CD8-positive, alpha-beta memory T cell (primary cell): Measurements from ENCODE around the gene TNFSF11. TPM values are rescaled to one million over a fixed set of nuclear protein-coding genes. Genes with fewer than 3 reads are reported as not detected.
A peak's percentile ranks its signal among the peaks of the same experiment; 100 is the strongest.

Source experiments
- CTCF ChIA-PET: fragments of 350-600 bp; sonication (Branson Sonifier 250); formaldehyde crosslinking; loops from one replicate; lab custom pipeline; 2021; ENCODE audit warnings: antibody characterized with exemption; lab: Charles Lee
- POLR2A ChIA-PET: fragments of 350-600 bp; sonication (Branson Sonifier 250); formaldehyde crosslinking; loops from one replicate; lab custom pipeline; 2021; ENCODE audit warnings: antibody characterized with exemption; lab: Charles Lee
- DNase-seq, 5 donors: peaks; one replicate each; pipeline versions ENCODE4 v3.0.0 to v3.0.0-alpha.2; 2020 to 2022; ENCODE audit warnings: mixed read lengths in 1 of 5
- H3K27ac ChIP-seq: one replicate; pipeline ENCODE4 v1.7.0; 2013; ENCODE audit warnings: low read depth, mild to moderate bottlenecking, low read length, moderate library complexity
- H3K27me3 ChIP-seq: 2 replicates; pipeline ENCODE4 v1.7.0; 2013; ENCODE audit warnings: low read length, mild to moderate bottlenecking; ENCODE audit not compliant: insufficient read depth, poor library complexity, severe bottlenecking
- H3K36me3 ChIP-seq: 2 replicates; pipeline ENCODE4 v1.7.0; 2013; ENCODE audit warnings: mild to moderate bottlenecking, low read length, moderate library complexity; ENCODE audit not compliant: insufficient read depth
- H3K4me1 ChIP-seq: 2 replicates; pipeline ENCODE4 v1.7.0; 2013; ENCODE audit warnings: mild to moderate bottlenecking, low read length, moderate library complexity; ENCODE audit not compliant: insufficient read depth
- H3K4me3 ChIP-seq: 2 replicates; pipeline ENCODE4 v1.7.0; 2013; ENCODE audit warnings: mild to moderate bottlenecking, low read length
- H3K9me3 ChIP-seq: 2 replicates; pipeline ENCODE4 v1.7.0; 2013; ENCODE audit warnings: mild to moderate bottlenecking, low read length
- H3K27ac Mint-ChIP-seq, 8 donors: one replicate each; pipeline ENCODE4 v1.8.0; 2020 to 2021; ENCODE audit warnings: mixed read lengths in 8 of 8, mild to moderate bottlenecking in 6 of 8, inconsistent platforms in 3 of 8, moderate library complexity in 3 of 8
- H3K27me3 Mint-ChIP-seq, 2 donors: one replicate each; pipeline ENCODE4 v1.8.0; 2020 to 2021; ENCODE audit warnings: mixed read lengths in 2 of 2, mild to moderate bottlenecking in 1 of 2, moderate library complexity in 1 of 2
- H3K36me3 Mint-ChIP-seq, 3 donors: one replicate each; pipeline ENCODE4 v1.8.0; 2020 to 2021; ENCODE audit warnings: mixed read lengths in 3 of 3, inconsistent platforms in 1 of 3, mild to moderate bottlenecking in 1 of 3
- H3K4me1 Mint-ChIP-seq, 3 donors: one replicate each; pipeline ENCODE4 v1.8.0; 2020 to 2021; ENCODE audit warnings: mixed read lengths in 3 of 3, inconsistent platforms in 1 of 3, mild to moderate bottlenecking in 1 of 3
- H3K4me3 Mint-ChIP-seq, 7 donors: one replicate each; pipeline ENCODE4 v1.8.0; 2020 to 2021; ENCODE audit warnings: mixed read lengths in 7 of 7, mild to moderate bottlenecking in 6 of 7, moderate library complexity in 4 of 7, inconsistent platforms in 2 of 7
- H3K9me3 Mint-ChIP-seq, 5 donors: one replicate each; pipeline ENCODE4 v1.8.0; 2020 to 2022; ENCODE audit warnings: mixed read lengths in 5 of 5, mild to moderate bottlenecking in 3 of 5, moderate library complexity in 2 of 5, inconsistent platforms in 1 of 5
- polyA plus RNA-seq: library from polyadenylated mRNA; unstranded; fragments of 300-500 nt; fragmentation: Illumina TruSeq; gene quantifications from one replicate; pipeline ENCODE4 v1.2.3, GENCODE V29; 2021
- total RNA-seq, 2 experiments: library from RNA; stranded (reverse); gene quantifications; one replicate each; pipeline ENCODE4 v1.2.3, GENCODE V29; 2021

Gene TNFSF11
- total and polyA plus RNA-seq, 3 experiments from 2014 or later: 0.29 to 6.4 (median 6.2) TPM

GRCh38 chr13:42591602-42592001 lies 17.6 kb downstream of the TNFSF11 start:
- H3K9me3 ChIP-seq: no peaks in the 10 kb centered on the region
- H3K4me1 ChIP-seq: no peaks in the 10 kb centered on the region
- Mint-ChIP-seq H3K36me3 (no peaks in the 10 kb centered on the region), H3K9me3 (no peaks in the 10 kb centered on the region), H3K4me1 (no peaks in the 10 kb centered on the region), H3K4me3 (no peak overlapping the region), H3K27me3 (peaks cover 2 to 23% of the 10 kb centered on the region in 2 donors), H3K27ac (no peak overlapping the region)
- CTCF ChIA-PET: no interaction called here
- H3K36me3 ChIP-seq: no peaks in the 10 kb centered on the region
- DNase-seq: no peak
- POLR2A ChIA-PET: no interaction called here
- no peak overlapping the region for H3K4me3 ChIP-seq
- no peaks in the 10 kb centered on the region for H3K27me3 ChIP-seq
- no peak overlapping the region for H3K27ac ChIP-seq

GRCh38 chr13:42592915-42593900 lies 19.3 kb downstream of the TNFSF11 start:
- Mint-ChIP-seq H3K4me3 (no peak overlapping the region), H3K36me3 (no peaks in the 10 kb centered on the region), H3K27me3 (peaks cover 2 to 26% of the 10 kb centered on the region in 2 donors), H3K27ac (no peak overlapping the region), H3K9me3 (no peaks in the 10 kb centered on the region), H3K4me1 (no peaks in the 10 kb centered on the region)
- H3K4me1 ChIP-seq: no peaks in the 10 kb centered on the region
- POLR2A ChIA-PET: no interaction called here
- no peaks in the 10 kb centered on the region for H3K36me3 ChIP-seq
- H3K4me3 ChIP-seq: no peak overlapping the region
- no peak for DNase-seq
- CTCF ChIA-PET: interaction anchor here (1.0 to 1.3 kb wide), 2 partner anchors 18 to 1212 kb away, joined by 3 to 5 read pairs; no protein-coding TSS in a partner anchor
- no peaks in the 10 kb centered on the region for H3K9me3 ChIP-seq
- H3K27ac ChIP-seq: no peak overlapping the region
- no peaks in the 10 kb centered on the region for H3K27me3 ChIP-seq

DNA sequence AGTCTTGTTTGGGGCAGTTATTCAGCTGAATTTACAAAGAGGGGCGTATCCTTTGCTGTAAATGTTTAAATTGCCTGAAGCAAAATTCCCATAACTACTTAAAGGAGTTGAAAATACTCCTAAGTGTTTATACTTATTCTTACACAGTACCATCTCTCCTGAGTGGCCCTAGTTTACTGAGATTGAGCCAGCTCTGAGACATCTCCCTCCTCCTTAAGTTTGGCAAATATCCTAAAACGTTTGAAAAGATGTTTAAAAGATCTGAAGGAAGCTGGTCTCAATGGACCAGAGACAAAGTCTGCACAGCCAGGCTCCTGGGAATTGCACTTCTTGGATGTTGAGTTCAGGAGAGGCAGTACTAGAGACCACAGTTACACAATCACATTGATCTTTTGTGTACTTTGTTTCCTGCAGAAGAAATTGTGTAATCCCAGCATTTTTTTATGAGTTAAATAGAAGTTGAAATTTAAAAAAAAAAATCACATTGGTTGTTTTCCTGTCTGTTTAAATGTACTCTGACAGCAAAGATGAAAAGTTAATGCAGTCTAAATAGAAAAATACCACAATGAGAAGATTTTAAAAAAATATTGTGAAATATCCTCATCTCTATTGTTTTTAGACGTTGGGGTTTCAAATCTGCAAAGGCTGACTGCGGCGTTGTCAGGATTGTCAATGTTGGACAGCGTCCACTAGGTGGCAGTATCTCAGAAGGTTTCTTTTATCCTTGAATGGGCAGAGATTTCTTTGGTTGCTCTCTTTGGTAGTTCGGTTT lies 20.7 kb downstream of the TNFSF11 start:
- H3K36me3 Mint-ChIP-seq: no peaks in the 10 kb centered on the region
- no peak overlapping the region for H3K27ac ChIP-seq
- H3K4me1 Mint-ChIP-seq: no peaks in the 10 kb centered on the region
- no peaks in the 10 kb centered on the region for H3K9me3 ChIP-seq
- H3K4me1 ChIP-seq: no peaks in the 10 kb centered on the region
- H3K36me3 ChIP-seq: no peaks in the 10 kb centered on the region
- CTCF ChIA-PET: interaction anchor here (0.9 to 1.8 kb wide), 5 partner anchors 8 to 17 kb away, joined by 3 to 4 read pairs (median 3); no protein-coding TSS in a partner anchor
- H3K27ac Mint-ChIP-seq: no peak overlapping the region
- peak; percentile 9 to 57 (median 18) for DNase-seq
- POLR2A ChIA-PET: no interaction called here
- H3K4me3 ChIP-seq: no peak overlapping the region
- H3K27me3 ChIP-seq: no peaks in the 10 kb centered on the region
- no peak overlapping the region for H3K4me3 Mint-ChIP-seq
- peaks cover 0 to 37% of the 10 kb centered on the region in 2 donors for H3K27me3 Mint-ChIP-seq
- H3K9me3 Mint-ChIP-seq: no peaks in the 10 kb centered on the region

DNA sequence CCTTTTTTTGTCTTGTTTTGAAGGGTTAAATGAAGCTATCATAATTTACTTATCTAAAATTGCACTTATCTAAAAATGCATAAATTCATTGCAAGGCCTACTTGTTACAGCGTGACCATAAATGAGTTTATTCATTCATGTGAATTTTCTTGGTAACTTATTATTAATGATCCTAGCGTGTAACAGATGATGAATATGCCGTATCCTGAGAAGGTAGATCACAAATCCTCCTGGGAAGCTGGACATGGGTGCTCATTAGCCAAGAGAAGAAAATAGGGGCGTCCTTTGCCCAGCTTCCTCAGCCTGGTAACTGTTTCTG lies 21.3 kb downstream of the TNFSF11 start:
- no peak for DNase-seq
- no peaks in the 10 kb centered on the region for H3K27me3 ChIP-seq
- H3K36me3 ChIP-seq: no peaks in the 10 kb centered on the region
- H3K27me3 Mint-ChIP-seq: peaks cover 0 to 37% of the 10 kb centered on the region in 2 donors
- no peaks in the 10 kb centered on the region for H3K36me3 Mint-ChIP-seq
- ChIA-PET POLR2A (no interaction called here), CTCF (interaction anchor here (0.9 to 1.8 kb wide), 5 partner anchors 9 to 15 kb away, joined by 3 to 4 read pairs (median 3); no protein-coding TSS in a partner anchor)
- no peak overlapping the region for H3K4me3 Mint-ChIP-seq
- H3K4me1 ChIP-seq: no peaks in the 10 kb centered on the region
- H3K9me3 ChIP-seq: no peaks in the 10 kb centered on the region
- H3K27ac ChIP-seq: no peak overlapping the region
- H3K4me1 Mint-ChIP-seq: no peaks in the 10 kb centered on the region
- H3K9me3 Mint-ChIP-seq: no peaks in the 10 kb centered on the region
- no peak overlapping the region for H3K27ac Mint-ChIP-seq
- H3K4me3 ChIP-seq: no peak overlapping the region

DNA sequence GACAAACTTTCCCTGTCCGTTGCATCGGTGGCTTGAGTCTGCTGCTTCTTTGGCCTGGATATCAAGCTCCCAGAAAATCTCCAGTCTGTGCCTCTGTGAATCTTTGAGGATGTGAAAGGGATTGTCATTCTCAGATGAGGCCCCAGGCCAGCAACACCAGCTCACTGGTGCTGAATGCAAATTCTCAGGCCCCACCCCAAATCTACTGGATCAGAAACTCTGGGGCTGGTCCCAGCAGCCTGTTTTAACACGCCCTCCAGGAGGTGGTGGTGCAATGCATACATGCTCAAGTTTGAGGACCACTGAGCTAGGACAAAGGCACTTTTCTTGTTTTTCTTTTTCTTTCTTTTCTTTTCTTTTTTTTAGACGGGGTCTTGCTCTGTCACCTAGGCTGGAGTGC lies 23.6 kb downstream of the TNFSF11 start:
- Histone ChIP-seq H3K9me3 (no peaks in the 10 kb centered on the region), H3K36me3 (no peaks in the 10 kb centered on the region), H3K27ac (no peak overlapping the region), H3K4me1 (no peaks in the 10 kb centered on the region), H3K27me3 (no peaks in the 10 kb centered on the region), H3K4me3 (no peak overlapping the region)
- Mint-ChIP-seq H3K4me1 (no peaks in the 10 kb centered on the region), H3K36me3 (no peaks in the 10 kb centered on the region), H3K9me3 (no peaks in the 10 kb centered on the region), H3K27ac (no peak overlapping the region), H3K4me3 (no peak overlapping the region), H3K27me3 (peaks cover 0 to 32% of the 10 kb centered on the region in 2 donors)
- CTCF ChIA-PET: no interaction called here
- DNase-seq: no peak
- POLR2A ChIA-PET: no interaction called here

GRCh38 chr13:42600943-42601342 lies 27.0 kb downstream of the TNFSF11 start:
- H3K4me1 ChIP-seq: no peaks in the 10 kb centered on the region
- H3K36me3 ChIP-seq: no peaks in the 10 kb centered on the region
- Mint-ChIP-seq H3K4me1 (no peaks in the 10 kb centered on the region), H3K4me3 (no peak overlapping the region), H3K27me3 (peaks cover 0 to 22% of the 10 kb centered on the region in 2 donors), H3K9me3 (no peaks in the 10 kb centered on the region), H3K27ac (no peak overlapping the region), H3K36me3 (no peaks in the 10 kb centered on the region)
- H3K4me3 ChIP-seq: no peak overlapping the region
- no peak for DNase-seq
- ChIA-PET POLR2A (no interaction called here), CTCF (no interaction called here)
- H3K9me3 ChIP-seq: no peaks in the 10 kb centered on the region
- no peaks in the 10 kb centered on the region for H3K27me3 ChIP-seq
- H3K27ac ChIP-seq: no peak overlapping the region

DNA sequence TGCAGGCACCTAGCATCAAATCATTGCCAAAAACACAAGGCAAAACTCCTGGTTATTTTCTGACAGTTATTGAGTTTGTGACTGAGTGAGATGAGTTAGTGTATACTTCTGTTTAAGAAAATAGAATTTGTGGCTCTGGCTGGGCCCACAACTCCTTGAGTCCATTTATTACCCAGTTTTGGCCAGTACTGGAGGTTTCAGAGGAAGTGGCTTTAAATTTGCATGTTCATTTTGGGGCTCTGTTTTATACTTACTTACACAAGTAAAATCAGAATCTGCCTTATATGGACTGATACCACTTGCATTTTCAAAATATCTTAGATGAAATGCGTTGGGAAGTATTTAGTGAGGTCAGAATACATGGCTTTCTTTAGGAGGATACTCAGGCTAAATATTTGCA lies 29.0 kb downstream of the TNFSF11 start:
- no peak for DNase-seq
- ChIA-PET CTCF (no interaction called here), POLR2A (no interaction called here)
- Mint-ChIP-seq H3K27me3 (peaks cover 0 to 21% of the 10 kb centered on the region in 2 donors), H3K4me1 (no peaks in the 10 kb centered on the region), H3K9me3 (no peaks in the 10 kb centered on the region), H3K4me3 (no peak overlapping the region), H3K36me3 (peaks cover 0 to 2% (median 0%) of the 10 kb centered on the region in 3 donors), H3K27ac (no peak overlapping the region)
- Histone ChIP-seq H3K4me1 (no peaks in the 10 kb centered on the region), H3K27ac (no peak overlapping the region), H3K36me3 (no peaks in the 10 kb centered on the region), H3K27me3 (no peaks in the 10 kb centered on the region), H3K4me3 (no peak overlapping the region), H3K9me3 (no peaks in the 10 kb centered on the region)

DNA sequence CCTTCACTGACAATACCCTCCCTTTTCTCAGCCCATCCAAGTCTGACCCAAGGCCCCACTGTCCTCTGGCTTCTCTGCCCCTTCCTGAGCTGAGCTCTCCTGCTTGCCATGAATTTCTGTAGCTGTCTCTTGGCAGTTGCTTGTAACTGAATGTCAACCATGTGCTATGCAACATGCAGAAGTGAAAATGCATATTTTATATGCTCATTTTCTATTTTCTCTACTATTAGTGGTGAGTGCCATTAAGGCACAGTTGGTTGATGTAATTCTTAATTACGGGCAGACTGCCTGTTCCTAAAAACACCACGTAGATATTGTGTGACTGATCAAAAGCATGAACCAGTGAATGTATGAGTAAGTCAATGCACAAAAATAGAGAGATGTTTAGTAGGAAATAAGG lies 29.6 kb downstream of the TNFSF11 start:
- H3K36me3 Mint-ChIP-seq: peaks cover 0 to 2% (median 0%) of the 10 kb centered on the region in 3 donors
- H3K27me3 ChIP-seq: no peaks in the 10 kb centered on the region
- H3K27ac ChIP-seq: no peak overlapping the region
- no peaks in the 10 kb centered on the region for H3K4me1 ChIP-seq
- H3K9me3 Mint-ChIP-seq: no peaks in the 10 kb centered on the region
- H3K27me3 Mint-ChIP-seq: peaks cover 0 to 15% of the 10 kb centered on the region in 2 donors
- POLR2A ChIA-PET: no interaction called here
- DNase-seq: no peak
- H3K4me1 Mint-ChIP-seq: no peaks in the 10 kb centered on the region
- no peaks in the 10 kb centered on the region for H3K36me3 ChIP-seq
- no peak overlapping the region for H3K4me3 Mint-ChIP-seq
- no peak overlapping the region for H3K4me3 ChIP-seq
- CTCF ChIA-PET: no interaction called here
- H3K9me3 ChIP-seq: no peaks in the 10 kb centered on the region
- no peak overlapping the region for H3K27ac Mint-ChIP-seq
